B cell (primary cell): Measurements from ENCODE around the gene ANK2.

Experiments used
- EZH2 ChIP-seq: IDR thresholded peaks from 2 replicates; pipeline ENCODE4 v1.6.1; 2012; ENCODE audit warnings: borderline replicate concordance, low read depth, mild to moderate bottlenecking, moderate library complexity, low read length; ENCODE audit not compliant: insufficient read depth, poor library complexity, severe bottlenecking
- TF ChIP-seq, protein P1 (sequence below): fragments of 200-600 bp; IDR thresholded peaks from one replicate; pipeline ENCODE4 v1.8.0; 2022; ENCODE audit warnings: antibody characterized with exemption, mild to moderate bottlenecking

DNA sequence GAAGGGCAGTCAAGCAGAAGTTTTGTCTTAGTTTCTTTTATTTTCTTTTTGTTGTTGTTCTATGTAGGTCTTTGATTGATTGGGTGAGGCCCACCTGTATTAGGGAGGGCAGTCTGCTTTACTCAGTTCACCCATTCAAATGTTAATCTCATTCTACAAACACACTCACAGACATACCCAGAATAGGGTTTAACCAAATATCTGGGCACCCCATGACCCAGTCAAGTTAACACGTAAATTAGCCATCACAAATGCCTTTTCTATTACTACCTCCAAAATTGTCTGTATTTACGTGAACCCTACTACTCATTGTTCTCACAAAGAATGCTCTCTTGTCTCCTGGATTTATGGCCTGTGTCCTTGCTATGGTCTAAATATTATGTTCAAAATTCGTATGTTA, 339.7 kb downstream of the ANK2 start:
- TF ChIP-seq, protein P1, sequence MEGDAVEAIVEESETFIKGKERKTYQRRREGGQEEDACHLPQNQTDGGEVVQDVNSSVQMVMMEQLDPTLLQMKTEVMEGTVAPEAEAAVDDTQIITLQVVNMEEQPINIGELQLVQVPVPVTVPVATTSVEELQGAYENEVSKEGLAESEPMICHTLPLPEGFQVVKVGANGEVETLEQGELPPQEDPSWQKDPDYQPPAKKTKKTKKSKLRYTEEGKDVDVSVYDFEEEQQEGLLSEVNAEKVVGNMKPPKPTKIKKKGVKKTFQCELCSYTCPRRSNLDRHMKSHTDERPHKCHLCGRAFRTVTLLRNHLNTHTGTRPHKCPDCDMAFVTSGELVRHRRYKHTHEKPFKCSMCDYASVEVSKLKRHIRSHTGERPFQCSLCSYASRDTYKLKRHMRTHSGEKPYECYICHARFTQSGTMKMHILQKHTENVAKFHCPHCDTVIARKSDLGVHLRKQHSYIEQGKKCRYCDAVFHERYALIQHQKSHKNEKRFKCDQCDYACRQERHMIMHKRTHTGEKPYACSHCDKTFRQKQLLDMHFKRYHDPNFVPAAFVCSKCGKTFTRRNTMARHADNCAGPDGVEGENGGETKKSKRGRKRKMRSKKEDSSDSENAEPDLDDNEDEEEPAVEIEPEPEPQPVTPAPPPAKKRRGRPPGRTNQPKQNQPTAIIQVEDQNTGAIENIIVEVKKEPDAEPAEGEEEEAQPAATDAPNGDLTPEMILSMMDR: no peak
- no peak for TF ChIP-seq EZH2
